Measurements from ENCODE around the gene TBXA2R.
"Not testable (repeated sequence)": the region's sequence is repeated elsewhere in the genome, so short reads cannot be mapped to it uniquely, and the experiment has no call there.

TBXA2R gene

DNA sequence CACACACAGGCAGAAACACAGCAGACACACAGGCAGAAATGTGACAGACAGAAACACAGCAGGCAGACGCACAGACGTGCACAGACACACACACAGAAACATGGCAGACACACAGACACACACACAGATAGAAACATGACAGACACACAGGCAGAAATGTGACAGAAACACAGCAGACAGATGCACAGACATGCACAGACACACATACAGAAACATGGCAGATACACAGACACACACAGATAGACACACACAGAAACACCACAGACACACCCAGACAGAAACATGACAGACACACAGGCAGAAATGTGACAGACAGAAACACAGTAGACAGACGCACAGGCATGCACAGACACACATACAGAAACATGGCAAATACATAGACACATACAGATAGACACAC, 1.3 kb downstream of the TBXA2R start:
- DNase-seq (ENCODE audit: low read depth) = no peak

DNA sequence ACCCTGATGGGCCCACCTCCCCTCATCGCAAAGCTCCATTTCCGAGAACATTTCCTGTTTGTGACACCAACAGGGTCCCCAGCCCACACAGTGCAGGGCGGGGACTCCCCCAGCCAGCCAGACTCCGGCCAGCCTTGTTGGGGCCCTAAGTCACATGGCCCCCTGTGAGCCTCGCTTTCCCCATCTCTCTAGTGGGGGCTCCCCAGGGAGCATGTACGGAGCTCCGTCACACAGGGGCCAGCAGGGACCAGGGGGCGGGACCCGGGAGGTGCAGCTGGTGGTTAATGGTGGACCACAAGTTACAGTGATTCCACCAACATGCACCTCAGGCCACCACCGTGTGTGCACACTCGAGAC, 1.7 kb downstream of the TBXA2R start:
- no peak for DNase-seq (ENCODE audit: low read depth)

DNA sequence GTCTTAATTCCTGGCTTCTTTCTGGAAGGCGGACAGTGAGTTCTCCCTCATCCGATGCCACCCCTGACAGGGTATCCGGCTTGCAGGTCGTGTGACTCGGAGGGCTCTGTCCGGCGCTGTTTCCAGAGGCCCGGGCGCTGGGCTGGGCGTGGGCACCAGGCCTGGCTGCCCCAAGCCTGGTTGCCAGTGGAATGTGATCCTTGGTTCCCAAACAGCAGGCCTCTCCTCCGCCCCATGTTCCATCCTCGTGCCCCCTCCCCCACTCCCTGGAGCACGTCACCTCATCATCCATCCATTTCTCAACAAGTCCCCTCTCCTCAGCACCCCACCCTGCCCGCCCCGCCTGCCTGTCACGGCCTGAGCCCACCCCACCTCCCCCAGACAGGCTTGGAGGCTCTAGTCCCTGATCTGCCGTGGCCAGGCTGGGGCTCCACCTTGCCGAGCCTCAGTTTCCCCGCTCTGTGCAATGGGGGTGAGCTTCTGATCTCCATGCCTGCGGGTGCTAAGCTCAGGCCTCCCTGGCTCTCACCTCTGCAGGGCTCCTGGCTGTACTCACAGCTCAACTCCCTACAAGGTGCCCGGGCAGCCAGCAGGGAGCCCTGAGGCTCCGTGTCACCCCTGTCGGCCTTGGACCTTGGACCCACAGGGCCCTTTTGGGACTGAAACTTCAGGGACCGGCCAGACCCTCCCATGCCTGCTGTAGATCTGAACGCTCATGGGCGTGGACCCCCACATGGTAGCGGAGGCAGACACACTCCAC, 2.3 kb downstream of the TBXA2R start:
- no peak for DNase-seq (ENCODE audit: low read depth)

DNA sequence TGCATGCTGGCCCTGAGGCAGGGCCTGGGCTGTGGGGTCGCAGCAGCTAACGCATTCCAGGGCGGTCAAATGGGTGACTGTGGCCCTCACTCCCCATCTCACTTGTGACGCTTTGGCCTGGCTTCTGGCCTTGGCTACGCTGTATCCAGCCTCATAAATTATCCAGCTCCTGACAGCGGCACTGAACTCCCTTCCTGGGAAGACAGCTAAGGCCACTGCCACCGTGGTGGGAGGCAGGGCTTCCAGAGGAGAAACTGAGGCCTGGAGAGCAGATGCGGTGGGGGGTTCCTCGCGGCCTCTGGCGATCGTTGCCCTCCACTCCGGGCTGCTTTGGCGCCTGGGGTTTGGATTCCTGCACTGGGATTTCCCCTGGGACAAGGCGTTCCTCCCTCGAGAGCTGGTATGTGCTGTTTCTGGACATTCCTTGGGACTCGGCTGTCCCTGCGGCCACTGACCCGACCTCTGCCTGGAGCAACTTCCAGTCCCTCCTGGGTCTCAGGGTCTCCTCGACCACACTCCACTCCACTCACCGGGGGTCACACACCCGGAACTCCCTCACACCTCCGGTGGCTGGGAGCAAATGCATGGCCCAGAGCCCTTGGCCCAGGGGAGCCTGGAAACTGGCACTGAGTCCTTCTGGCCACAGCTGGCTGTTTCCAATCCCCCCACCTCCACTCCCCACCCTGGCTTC, 3.4 kb downstream of the TBXA2R start:
- DNase-seq (ENCODE audit: low read depth) = no peak

DNA sequence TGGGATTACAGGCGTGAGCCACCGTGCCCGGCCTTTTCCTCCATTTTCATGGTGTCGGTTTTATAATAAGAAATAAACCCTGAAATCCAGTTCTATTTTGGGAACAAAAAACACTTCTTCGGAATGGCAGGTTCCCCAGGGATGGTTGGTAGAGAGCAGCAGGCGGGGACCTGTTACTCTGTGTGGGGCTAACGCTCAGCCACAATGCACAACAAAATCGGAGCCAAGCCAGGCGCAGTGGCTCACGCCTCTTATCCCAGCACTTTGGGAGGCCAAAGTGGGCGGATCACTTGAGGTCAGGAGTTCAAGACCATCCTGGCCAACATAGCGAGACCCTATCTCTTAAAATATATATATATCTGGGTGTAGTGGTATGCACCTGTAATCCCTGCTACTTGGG, 5.7 kb downstream of the TBXA2R start:
- no peak for DNase-seq (ENCODE audit: low read depth)

DNA sequence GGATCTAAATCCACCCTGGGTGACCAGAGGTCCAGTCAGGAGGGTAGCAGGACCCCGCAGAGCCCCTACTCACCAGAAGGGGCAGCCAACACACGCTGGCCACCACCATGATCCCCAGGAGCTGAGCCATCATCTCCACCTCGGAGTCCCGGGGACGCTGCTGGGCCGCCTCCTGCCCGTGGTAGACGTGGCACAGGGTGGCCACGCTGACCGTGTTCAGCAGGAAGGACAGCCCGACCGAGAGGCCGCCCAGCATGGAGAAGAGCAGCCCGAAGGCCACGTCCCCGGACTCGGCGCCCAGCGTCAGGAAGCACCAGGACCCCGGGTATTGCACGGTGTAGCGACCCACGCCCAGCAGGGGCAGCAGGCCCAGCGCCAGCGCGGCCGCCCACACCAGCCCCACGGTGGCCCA, 6.9 kb downstream of the TBXA2R start:
- DNase-seq (ENCODE audit: low read depth) = no peak

DNA sequence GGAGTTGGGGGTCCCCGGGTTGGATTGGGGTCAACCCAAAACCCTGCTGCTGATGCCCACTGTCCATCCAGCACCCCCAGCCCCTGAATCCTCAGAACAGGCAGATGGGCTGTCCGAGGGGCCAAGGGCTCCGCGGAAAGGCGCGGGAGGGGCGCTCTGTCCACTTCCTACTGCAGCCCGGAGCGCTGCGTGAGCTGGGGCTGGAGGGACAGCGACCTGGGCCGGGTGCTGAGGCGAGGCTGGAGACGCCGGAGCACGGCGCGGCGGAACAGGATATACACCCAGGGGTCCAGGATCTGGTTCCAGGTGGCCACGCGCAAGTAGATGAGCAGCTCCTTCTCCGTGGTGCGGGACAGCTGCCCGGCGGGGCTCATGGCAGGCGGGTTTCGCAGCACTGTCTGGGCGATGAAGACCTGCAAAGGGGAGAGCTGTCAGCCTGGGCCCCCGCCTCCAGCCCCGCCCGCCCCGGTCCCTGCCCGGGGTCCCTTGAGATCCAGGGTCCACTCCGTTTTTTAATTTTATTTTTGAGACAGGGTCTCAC, 11.1 kb downstream of the TBXA2R start:
- DNase-seq (ENCODE audit: low read depth) = no peak

DNA sequence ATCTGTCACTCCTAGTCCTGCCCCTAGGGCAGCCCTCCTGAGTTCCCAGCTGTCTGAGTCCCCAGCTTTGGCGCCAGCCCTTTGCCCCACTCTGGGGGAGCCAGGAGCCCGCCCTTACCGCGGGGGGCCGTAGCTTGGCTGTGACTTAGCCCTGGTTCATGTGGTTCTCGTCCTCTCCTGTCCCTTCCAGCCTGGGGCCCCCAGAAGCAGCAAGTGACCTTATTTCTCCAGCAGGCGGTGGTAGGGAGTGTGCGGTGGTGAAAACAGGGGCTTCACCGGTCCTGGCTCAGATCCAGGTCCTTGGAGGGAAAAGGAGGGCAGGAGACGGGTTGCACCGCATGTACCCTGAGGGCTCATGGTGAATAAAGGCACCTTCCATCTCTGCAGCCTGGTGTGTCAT, 13.5 kb downstream of the TBXA2R start:
- DNase-seq (ENCODE audit: low read depth) = no peak

DNA sequence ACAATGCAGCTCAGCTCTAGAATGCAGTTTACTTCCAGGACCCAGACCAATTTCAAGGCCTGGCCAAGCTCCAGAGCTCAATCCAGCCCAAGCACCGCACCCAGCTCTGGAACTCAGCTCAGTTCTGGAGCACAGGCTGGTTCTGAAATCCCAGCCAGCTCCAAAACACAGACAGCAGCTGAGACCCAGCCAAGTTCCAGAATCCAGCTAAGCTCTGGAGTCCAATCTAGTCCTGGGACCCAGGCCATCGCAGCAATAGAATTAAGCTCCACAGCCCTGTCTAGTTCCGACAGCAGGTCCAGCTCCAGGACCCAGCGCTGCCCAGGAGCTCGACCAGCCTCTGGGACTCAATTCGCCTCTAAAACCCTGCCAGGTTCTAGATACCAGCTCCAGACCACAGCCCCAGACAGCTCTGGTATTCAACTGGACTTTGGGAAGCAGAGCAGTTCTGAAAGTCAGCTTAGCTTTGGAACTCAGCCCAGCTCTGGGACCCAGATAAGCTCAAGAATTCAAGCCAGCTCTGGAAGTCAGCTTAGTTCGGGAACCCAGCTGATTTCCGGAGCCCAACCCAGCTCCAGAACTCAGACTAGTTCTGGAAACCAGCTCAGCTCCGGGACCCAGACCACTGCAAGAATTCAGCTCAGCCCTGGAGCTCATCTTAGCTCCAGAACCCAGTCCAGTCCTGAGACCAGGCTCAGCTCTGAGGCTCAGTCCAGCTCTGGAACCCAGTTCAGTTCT, 14.6 kb downstream of the TBXA2R start:
- no peak for DNase-seq (ENCODE audit: low read depth)

DNA sequence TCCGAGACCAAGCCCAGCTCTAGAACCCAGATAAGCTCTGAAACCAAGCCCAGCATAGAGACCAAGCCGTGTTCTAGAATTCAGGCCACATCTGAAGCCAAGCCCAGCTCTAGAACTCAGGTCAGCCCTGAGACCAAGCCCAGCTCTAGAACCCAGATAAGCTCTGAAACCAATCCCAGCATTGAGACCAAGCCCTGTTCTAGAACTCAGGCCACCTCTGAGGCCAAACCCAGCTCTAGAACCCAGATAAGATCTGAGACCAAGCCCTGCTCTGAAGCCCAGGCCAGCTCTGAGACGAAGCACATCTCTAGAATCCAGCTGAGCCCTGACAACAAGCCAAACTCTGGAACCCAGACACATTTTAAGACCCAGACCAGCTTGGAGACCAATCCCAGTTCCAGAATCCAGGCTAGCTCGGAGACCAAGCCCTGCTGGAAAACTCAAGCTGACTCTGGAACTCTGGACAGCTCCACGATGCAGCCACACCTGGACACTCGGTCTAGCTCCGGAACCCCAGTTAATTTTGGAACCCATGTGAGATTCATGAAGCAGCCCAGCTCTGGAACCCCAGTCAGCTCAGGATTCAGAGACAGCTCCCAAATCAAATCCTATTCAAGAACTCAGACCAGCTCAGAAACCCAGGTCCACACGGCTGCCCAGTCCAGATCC, 15.6 kb downstream of the TBXA2R start:
- no peak for DNase-seq (ENCODE audit: low read depth)

DNA sequence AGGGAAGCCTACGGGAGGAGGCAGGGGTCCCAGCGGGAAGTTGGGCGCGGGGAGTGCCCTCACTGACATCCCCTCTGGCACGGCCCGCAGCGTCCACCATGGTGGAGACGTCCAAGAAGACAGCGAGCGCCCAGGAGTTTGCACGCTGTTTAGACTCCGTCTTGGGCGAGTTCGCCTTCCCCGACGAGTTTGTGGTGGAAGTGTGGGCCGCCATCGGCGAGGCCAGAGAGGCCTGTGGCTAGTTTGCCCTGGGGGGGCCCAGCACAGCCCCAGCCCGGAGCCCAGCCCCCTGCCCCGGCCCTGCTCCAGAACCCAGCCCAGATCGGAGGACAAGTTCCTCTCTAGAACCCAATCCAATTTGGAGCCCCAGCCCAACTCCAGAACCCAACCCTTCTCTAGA, 16.7 kb downstream of the TBXA2R start:
- DNase-seq (ENCODE audit: low read depth) = no peak

DNA sequence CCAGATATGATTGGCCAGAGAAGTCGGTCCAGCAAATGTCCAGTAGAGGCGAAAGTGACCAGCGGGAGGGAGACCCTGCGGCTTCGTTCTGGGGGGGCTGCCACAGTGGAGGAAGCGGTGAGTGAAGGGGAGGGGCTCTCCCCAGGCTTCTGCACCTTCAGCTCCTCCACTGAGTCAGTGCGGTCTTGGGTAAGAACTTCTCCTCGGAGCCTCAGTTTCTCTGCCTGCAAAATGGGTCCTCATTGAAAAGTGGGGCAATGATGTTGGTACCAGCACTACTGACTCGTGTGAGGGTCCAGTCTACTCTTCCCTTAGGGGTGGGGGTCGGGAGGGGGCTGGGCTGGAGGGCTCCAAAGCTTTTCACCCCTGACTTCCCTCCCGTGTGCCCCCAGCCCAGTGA, 17.2 kb downstream of the TBXA2R start:
- no peak for DNase-seq (ENCODE audit: low read depth)

DNA sequence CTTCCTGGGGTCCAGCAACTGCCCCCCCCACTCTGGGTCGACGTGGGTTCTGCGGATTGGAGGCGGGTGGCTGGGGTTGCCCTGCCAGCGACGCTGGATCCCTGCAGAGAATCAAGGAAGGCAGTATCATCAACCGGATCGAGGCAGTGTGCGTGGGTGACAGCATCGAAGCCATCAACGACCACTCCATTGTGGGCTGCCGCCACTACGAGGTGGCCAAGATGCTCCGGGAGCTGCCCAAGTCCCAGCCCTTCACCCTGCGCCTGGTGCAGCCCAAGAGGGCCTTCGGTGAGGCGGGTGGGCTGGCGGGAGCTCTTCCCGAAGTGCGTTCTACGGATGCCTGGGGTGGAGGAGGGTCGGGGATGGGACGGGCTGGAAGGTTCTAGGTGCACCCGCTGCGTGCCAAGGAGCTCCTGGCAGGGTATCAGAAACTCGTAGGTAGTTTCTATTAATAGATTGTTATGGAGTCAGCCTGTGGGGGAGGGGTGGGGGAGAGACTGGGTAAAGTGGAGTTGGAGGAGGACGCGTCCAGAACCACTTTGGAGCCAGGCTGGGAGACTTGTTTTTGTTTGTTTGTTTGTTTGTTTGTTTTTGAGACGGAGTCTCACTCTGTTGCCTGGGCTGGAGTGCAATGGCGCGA, 19.8 kb downstream of the TBXA2R start:
- DNase-seq (ENCODE audit: low read depth) = no peak

DNA sequence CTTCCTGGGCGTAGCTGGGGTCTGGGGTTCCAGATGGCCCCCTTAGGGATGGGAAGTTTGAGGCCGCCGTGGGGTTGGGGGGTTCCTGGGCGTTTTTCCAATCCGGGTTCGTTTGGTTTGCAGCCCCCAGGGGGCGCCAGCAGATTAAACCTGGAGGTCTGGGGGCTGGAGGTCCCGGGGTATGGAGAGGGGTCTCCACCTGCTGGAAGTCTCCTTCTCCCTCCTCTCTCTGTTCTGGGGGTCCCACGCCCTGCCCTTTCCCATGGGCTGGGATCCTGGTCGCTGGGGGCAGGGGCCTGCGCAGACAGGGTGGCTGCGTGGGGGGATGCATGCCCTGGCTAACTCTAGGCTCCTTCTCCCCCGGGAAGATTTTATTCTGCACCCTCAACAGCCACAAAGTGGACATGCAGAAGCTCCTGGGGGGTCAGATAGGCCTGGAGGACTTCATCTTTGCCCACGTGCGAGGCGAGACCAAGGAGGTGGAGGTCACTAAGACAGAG, 20.5 kb downstream of the TBXA2R start:
- no peak for DNase-seq (ENCODE audit: low read depth)

DNA sequence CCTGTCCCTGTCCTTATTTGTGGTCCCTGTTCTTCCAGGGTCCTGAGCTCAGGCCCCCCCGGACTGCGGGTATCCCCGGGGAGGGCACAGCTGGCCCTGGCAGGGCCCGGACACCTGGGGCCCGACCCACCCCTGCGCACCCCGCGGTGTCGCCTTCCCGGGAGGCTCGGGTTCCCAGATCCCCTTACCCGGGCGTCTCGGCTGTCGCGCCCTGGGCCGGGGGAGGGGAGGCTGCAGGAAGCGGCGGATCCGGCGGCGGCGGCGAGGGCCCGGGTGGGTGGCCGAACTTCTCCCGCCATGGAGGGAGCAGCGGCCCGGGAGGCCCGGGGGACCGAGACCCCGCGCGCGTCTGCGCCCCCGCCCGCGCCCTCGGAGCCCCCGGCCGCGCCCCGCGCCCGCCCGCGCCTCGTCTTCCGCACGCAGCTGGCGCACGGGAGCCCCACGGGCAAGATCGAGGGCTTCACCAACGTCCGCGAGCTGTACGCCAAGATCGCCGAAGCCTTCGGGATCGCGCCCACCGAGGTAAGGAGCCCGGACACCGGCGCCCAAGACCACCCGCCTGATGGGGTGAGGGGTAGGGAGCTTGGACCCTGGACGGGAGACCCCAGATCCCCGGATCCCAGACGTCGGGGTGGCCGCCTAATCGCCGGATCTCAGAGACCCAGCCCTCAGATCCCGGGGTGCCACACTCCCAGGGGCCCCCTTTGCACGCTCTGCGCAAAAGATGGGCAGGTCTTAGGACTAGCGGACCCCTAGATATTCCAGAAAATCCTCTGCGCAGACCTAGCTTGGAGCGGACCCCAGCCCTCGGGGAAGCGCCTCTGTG, 21.2 kb downstream of the TBXA2R start, which contains the start of gene GIPC3:
Gene GIPC3, plus strand, starts transcription at position 178 of the 826 bp plus-strand sequence. Its CDS starts 120 bp downstream, at position 298.
- DNase-seq (ENCODE audit: low read depth) = no peak

DNA sequence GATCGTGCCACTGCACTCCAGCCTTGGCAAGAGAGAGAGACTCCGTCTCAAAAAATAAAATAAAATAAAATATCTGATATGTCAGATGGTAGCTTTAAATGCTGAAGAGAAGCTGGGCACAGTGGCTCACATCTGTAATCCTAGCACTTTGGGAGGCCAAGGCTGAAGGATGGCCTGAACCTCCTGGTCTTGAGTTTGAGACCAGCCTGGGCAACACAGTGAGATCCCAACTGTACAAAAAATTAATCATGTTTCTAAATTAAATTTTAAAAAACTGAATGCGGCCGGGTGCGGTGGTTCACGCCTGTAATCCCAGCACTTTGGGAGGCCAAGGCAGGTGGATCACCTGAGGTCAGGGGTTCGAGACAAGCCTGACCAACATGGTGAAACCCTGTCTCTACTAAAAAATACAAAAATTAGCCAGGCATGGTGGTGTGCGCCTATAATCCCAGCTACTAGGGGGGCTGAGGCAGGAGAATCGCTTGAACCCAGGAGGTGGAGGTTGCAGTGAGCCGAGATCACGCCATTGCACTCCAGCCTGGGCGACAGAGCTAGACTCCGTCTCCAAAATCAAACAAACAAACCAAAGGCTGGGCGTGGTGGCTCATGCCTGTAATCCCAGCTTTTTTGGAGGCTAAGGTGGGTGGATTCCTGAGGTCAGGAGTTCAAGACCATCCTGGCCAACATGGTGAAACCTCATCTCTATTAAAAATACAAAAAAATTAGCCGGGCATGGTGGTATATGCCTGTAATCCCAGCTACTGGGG, 22.5 kb downstream of the TBXA2R start:
- DNase-seq (ENCODE audit: low read depth) = not testable (repeated sequence)

DNA sequence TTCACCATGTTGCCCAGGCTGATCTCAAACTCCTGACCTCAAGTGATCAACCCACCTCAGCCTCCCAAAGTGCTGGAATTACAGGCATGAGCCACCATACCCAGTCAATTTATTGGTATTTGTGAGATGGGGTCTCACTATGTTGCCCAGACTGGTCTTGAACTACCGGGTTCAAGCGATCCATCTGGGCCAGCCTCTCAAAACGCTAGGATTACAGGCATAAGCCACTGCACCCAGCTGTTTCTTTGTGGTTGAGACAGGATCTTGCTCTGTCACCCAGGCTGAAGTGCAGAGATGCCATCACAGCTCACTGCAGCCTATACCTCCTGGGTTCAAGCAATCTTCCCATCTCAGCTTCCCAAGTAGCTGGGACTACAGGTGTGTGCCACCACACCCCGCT, 24.9 kb downstream of the TBXA2R start:
- not testable (repeated sequence) for DNase-seq (ENCODE audit: low read depth)

DNA sequence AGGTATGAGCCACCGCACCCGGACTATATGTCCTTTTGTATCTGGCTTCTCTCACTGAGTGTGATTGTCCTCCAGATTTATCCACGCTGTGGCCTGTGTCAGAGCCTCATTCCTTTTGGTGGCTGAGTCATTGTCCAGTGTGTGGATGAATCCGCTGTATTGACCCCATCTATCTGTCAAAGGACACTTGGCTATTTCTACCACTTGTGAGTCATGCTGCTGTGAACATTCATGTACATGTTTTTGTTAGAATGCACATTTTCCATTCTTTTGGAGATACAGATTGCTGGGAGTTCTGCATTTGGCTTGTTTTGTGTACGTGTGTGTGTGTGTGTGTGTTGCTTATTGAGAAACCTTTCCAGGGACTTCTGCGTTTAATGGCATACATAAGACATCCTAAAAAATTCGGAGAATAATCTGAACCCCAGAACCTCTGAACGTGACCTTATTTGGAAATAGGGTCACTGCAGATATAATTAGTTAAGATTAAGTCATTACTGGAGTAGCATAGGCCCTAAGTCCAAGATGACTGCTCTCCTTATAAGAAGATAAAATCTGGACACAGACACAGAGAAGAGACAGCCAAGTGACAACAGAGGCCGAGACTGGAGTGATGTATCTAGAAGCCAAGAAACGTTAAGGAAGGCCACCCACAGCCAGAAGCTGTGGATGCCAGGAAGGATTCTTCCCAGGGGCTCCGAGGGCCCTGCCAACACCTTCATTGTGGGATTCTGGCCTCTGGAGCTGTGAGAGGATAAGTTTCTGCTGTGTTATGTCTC, 26.3 kb downstream of the TBXA2R start:
- no peak for DNase-seq (ENCODE audit: low read depth)

DNA sequence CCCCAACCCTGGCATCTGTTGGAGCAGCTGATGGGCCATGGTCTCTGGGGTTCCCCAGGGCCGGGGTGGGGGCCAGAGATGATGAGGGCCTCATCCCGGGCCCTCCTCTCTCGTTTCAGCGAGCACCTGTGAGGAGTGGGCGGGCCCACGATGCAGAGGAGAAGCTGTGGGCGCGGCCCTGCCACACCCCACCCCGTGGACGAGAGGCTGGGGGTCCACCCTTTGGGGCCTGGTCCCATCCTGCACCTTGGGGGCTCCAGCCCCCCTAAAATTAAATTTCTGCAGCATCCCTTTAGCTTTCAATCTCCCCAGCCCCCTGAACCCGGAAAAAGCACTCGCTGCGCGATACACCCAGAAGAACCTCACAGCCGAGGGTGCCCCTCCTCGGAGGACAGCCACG, 28.3 kb downstream of the TBXA2R start:
- no peak for DNase-seq (ENCODE audit: low read depth)
